D721Med (cell line): Measurements from ENCODE around the gene FBN1.

Experiments used
- DNase-seq: peaks from one replicate; pipeline ENCODE4 v3.0.0; 2011; ENCODE audit warnings: low spot score; ENCODE audit not compliant: insufficient read length
- FAIRE-seq: peaks from 2 replicates; lab custom pipeline; 2011; peaks lifted over from hg19 to GRCh38; lab: Jason Lieb, UNC
- CTCF ChIP-seq: IDR thresholded peaks from 2 replicates; pipeline ENCODE4 v1.5.1; 2012; ENCODE audit warnings: mild to moderate bottlenecking, control low read depth; ENCODE audit not compliant: insufficient read depth; ENCODE audit errors: missing control alignments

FBN1 gene

GRCh38 chr15:48550822-48551525, 94.5 kb downstream of the FBN1 start:
- TF ChIP-seq CTCF = no peak
- DNase-seq (no peak), FAIRE-seq (no peak)

DNA sequence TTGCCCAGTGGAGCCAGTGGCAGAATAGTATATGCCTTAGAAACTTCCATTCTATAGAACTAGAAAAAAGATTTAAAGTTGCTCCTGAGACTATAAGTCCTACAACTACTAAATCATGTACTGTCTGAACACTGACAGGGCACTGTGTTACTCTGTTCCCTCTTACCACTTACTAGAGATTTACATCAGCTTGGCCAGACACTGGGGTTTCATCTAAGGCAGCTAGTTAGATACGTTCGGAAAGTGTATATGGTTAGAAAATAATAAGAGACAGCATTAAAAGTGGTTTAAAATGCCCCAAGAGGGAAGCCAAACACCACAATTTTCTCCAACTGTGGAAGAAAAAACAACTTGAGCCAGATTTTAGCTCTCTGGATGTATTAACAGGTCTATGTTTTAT, 97.1 kb downstream of the FBN1 start:
- no peak for FAIRE-seq
- DNase-seq = no peak
- no peak for TF ChIP-seq CTCF

DNA sequence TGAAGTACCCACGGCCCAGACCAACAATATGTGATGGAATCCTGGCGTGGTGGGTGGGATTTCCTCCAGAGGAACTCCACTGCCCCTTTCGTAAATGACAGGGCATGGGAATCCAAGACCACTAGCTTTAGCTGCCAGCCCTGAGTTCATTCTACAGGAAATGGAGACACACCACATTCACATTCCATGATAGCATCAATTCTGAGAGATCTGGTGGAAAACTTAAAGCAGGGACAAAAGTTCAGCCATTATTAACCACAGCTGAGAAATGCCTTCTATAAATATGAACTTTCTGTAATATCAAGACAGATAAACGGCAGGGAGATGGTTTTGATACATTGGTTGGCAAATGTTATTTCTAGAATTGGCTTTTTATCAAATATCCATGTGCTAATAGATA, 98.2 kb downstream of the FBN1 start:
- FAIRE-seq = no peak
- TF ChIP-seq CTCF = no peak
- DNase-seq = no peak

DNA sequence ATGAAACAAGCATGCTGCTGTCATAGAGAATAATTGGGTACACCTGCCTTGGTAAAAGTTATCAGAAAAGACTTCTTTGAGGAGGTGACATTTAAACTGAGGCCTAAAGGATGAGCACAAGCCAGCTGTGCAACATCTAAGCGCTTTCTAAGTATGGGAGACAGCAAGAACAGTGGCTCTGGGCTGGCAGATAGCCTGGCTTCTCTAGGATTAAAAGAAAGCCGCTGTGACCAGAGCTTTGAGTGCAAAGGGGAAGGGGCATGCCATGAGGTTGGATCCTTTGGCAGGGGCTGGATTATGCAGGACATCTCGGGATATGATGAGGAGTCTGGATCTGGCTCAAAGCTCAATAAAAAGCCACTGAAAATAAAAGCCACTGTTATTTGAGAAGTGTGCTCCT, 99.2 kb downstream of the FBN1 start:
- FAIRE-seq (no peak), DNase-seq (no peak)
- no peak for TF ChIP-seq CTCF

DNA sequence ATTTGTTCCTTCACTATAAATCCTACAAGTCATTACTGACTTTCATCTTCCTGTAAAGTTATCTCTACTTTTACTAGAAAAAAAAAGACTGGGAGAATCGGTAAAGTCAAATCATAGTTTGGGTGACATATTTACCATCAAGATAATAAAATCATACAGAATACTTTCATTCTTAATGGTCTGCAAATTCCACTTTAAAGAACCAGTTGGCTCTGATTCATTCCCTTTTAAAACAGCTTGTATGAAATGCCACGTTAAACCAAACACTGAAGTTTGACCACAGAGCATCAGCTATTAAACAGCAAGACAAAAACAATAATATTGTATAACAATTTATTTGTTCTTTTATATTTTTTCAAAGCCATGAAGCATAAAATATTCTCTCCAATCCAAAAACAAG, 100.7 kb downstream of the FBN1 start:
- FAIRE-seq (no peak), DNase-seq (no peak)
- no peak for TF ChIP-seq CTCF

DNA sequence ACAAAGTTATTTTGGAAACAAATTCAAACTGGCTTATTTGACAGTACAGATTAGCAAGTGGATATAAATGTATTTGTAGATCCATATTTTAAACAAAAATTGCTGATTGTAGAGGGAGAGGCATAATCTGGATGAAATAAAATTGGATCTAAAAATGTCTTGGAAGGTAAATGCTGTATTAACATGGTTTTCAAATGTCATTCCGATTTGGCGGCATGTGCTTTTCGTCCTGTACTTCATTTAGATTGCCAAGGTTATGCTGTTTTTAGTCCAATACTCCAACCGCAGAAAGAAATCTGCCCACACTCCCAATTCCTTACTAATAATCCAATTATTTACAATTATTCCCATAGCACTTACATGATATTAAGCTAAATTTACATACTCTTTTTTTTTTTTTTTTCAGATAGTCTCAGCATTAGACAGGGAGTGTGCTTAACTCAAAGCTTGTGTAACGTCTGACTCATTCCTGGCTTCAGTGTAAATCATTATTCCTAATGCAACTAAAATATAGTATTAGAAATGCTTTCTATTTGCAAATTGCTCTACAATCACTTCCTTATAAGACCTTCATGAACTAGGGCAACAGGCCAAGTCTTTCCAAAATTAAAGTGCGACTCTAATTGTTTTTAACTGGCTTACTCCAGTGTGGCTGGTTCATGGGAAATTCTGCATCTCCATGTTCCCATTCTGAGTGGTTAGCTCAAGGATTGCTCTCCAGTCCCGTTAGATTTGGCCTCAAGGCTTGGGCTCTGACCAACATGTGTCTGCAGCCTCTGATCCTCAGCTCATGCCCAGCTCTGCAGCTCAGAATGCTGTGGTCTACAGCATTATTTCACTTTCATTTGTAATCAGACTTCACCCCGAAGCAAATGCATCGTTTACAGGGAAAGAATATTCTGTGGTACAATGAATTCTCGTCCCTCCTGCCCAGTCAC, 103.9 kb downstream of the FBN1 start:
- no peak for FAIRE-seq
- TF ChIP-seq CTCF = no peak
- DNase-seq = no peak
